Natural killer cell (primary cell): ENCODE data around the gene STX8. TPM values are rescaled to one million over a fixed set of nuclear protein-coding genes. Genes with fewer than 3 reads are reported as not detected.
"Not testable (repeated sequence)": the region's sequence is repeated elsewhere in the genome, so short reads cannot be mapped to it uniquely, and the experiment has no call there.

ENCODE experiments used
- ATAC-seq, 3 donors: fragments of 150-1000 bp in 2 of 3; fragments of 200-7000 bp in 1 of 3; cut with Tn5 transposase; 1 replicate in 1 of 3; 2 replicates in 2 of 3; pipeline ENCODE4 v1.10.0; 2021; ENCODE audit warnings: mild to moderate bottlenecking in 2 of 3, moderate library complexity in 2 of 3
- DNase-seq, 2 donors: peaks; one replicate each; pipeline versions ENCODE4 v3.0.0 to v3.0.0-alpha.2; 2013 to 2021; ENCODE audit warnings: mixed read lengths in 1 of 2
- H3K27ac ChIP-seq: one replicate; pipeline ENCODE4 v1.5.1; 2013; ENCODE audit warnings: mild to moderate bottlenecking, low read length
- H3K27me3 ChIP-seq: one replicate; pipeline ENCODE4 v1.6.1; 2013; ENCODE audit warnings: low read length; ENCODE audit not compliant: control insufficient read depth, insufficient read depth
- H3K36me3 ChIP-seq: one replicate; pipeline ENCODE4 v1.6.1; 2013; ENCODE audit warnings: low read length; ENCODE audit not compliant: control insufficient read depth, insufficient read depth
- H3K4me1 ChIP-seq: one replicate; pipeline ENCODE4 v1.6.1; 2013; ENCODE audit warnings: low read length; ENCODE audit not compliant: control insufficient read depth, insufficient read depth
- H3K4me3 ChIP-seq: one replicate; pipeline ENCODE4 v1.5.1; 2013; ENCODE audit warnings: low read length
- H3K9me3 ChIP-seq: one replicate; pipeline ENCODE4 v1.6.1; 2013; ENCODE audit warnings: low read length; ENCODE audit not compliant: control insufficient read depth, insufficient read depth
- H3K27ac Mint-ChIP-seq, 2 donors: one replicate each; pipeline ENCODE4 v1.8.0; 2022; ENCODE audit warnings: mild to moderate bottlenecking in 2 of 2, mixed read lengths in 2 of 2, moderate library complexity in 1 of 2
- H3K27me3 Mint-ChIP-seq, 2 donors: one replicate each; pipeline ENCODE4 v1.8.0; 2022; ENCODE audit warnings: low read depth in 2 of 2, mixed read lengths in 2 of 2
- H3K36me3 Mint-ChIP-seq: one replicate; pipeline ENCODE4 v1.8.0; 2022; ENCODE audit warnings: mixed read lengths
- H3K4me1 Mint-ChIP-seq, 2 donors: one replicate each; pipeline ENCODE4 v1.8.0; 2022; ENCODE audit warnings: mixed read lengths in 2 of 2
- H3K4me3 Mint-ChIP-seq: one replicate; pipeline ENCODE4 v1.8.0; 2022; ENCODE audit warnings: mild to moderate bottlenecking, moderate library complexity, mixed read lengths
- H3K9me3 Mint-ChIP-seq, 2 donors: one replicate each; pipeline ENCODE4 v1.8.0; 2022; ENCODE audit warnings: mixed read lengths in 2 of 2
- CTCF ChIP-seq: fragments of 200-600 bp; IDR thresholded peaks from one replicate; pipeline ENCODE4 v1.8.0; 2022; ENCODE audit warnings: antibody characterized with exemption
- WGBS: methylation state at CpG from one replicate; pipeline ENCODE4 v1.1.7; 2013; ENCODE audit warnings: missing lambda C conversion rate; ENCODE audit not compliant: insufficient coverage; 5-methylcytosine and 5-hydroxymethylcytosine counted together
- intact Hi-C: fragments of 100-400 bp; cut with micrococcal nuclease; formaldehyde crosslinking; loops from one replicate; pipeline ENCODE4 v1.14.2; 2022
- total RNA-seq, 4 donors: library from RNA; stranded (reverse); fragments of 120-200 nt in 1 of 4; gene quantifications; one replicate each; pipeline versions ENCODE4 v1.2.3 to v1.2.4, GENCODE V29; 2013 to 2022

STX8 gene
- total RNA-seq, 3 donors from 2014 or later (not counting 1 experiment from before 2014, with no cell fraction given) = 96.3 to 141 (median 120) TPM

- intact Hi-C loops = no loop called here
- no peak for DNase-seq
- H3K4me3 Mint-ChIP-seq = no peak overlapping the region
- no peak for TF ChIP-seq CTCF
- peaks cover 29 to 39% of the 10 kb centered on the region in 2 donors for H3K4me1 Mint-ChIP-seq
- H3K27me3 Mint-ChIP-seq = no peaks in the 10 kb centered on the region
- no peaks in the 10 kb centered on the region for H3K9me3 Mint-ChIP-seq
- no peak overlapping the region for H3K4me3 ChIP-seq
- H3K27me3 ChIP-seq = no peaks in the 10 kb centered on the region
- 81% methylated on average over 13 of the region's 15 CpGs for WGBS
- H3K9me3 ChIP-seq = no peaks in the 10 kb centered on the region
- H3K27ac ChIP-seq = no peak overlapping the region
- no peaks in the 10 kb centered on the region for H3K36me3 ChIP-seq
- no peaks in the 10 kb centered on the region for H3K36me3 Mint-ChIP-seq
- H3K27ac Mint-ChIP-seq = no peak overlapping the region
- H3K4me1 ChIP-seq = no peaks in the 10 kb centered on the region
- no peak for ATAC-seq
These were observed 317.3 kb downstream of the STX8 start for GRCh38 chr17:9258115-9259015.

GRCh38 chr17:9257630-9257965, 318.0 kb downstream of the STX8 start:
- intact Hi-C loops, H3K27me3 ChIP-seq, H3K36me3 ChIP-seq, H3K27ac Mint-ChIP-seq, H3K27ac ChIP-seq, H3K9me3 ChIP-seq, DNase-seq, H3K9me3 Mint-ChIP-seq, H3K4me3 Mint-ChIP-seq, H3K4me1 ChIP-seq, H3K36me3 Mint-ChIP-seq, H3K4me3 ChIP-seq, H3K27me3 Mint-ChIP-seq, ATAC-seq: not testable (repeated sequence)
- peaks cover 32 to 42% of the 10 kb centered on the region in 2 donors for H3K4me1 Mint-ChIP-seq
- WGBS = 95% methylated on average over 9 of the region's 9 CpGs

GRCh38 chr17:9256751-9257629, 318.6 kb downstream of the STX8 start:
- no peak overlapping the region for H3K27ac Mint-ChIP-seq
- ATAC-seq = peak in 1 of 3 donors; percentile 26
- Histone ChIP-seq H3K27ac (no peak overlapping the region), H3K27me3 (no peaks in the 10 kb centered on the region), H3K4me3 (no peak overlapping the region), H3K4me1 (no peaks in the 10 kb centered on the region), H3K9me3 (no peaks in the 10 kb centered on the region), H3K36me3 (no peaks in the 10 kb centered on the region)
- no peak for TF ChIP-seq CTCF
- no peaks in the 10 kb centered on the region for H3K9me3 Mint-ChIP-seq
- 46% methylated on average over 19 of the region's 19 CpGs for WGBS
- H3K4me3 Mint-ChIP-seq = no peak overlapping the region
- peaks cover 32 to 39% of the 10 kb centered on the region in 2 donors for H3K4me1 Mint-ChIP-seq
- H3K36me3 Mint-ChIP-seq = no peaks in the 10 kb centered on the region
- intact Hi-C loops = no loop called here
- no peaks in the 10 kb centered on the region for H3K27me3 Mint-ChIP-seq
- DNase-seq = no peak

GRCh38 chr17:9256361-9256750, 319.3 kb downstream of the STX8 start:
- Mint-ChIP-seq H3K4me1 (peaks cover 28 to 33% of the 10 kb centered on the region in 2 donors), H3K9me3 (no peaks in the 10 kb centered on the region), H3K4me3 (no peak overlapping the region), H3K36me3 (no peaks in the 10 kb centered on the region), H3K27me3 (no peaks in the 10 kb centered on the region), H3K27ac (no peak overlapping the region)
- intact Hi-C loops = no loop called here
- Histone ChIP-seq H3K9me3 (no peaks in the 10 kb centered on the region), H3K36me3 (no peaks in the 10 kb centered on the region), H3K4me3 (no peak overlapping the region), H3K27ac (no peak overlapping the region), H3K4me1 (no peaks in the 10 kb centered on the region), H3K27me3 (no peaks in the 10 kb centered on the region)
- no peak for DNase-seq
- no peak for TF ChIP-seq CTCF
- 88% methylated on average over 5 of the region's 6 CpGs for WGBS
- no peak for ATAC-seq
